ENCODE data around the gene LNP1. TPM values are rescaled to one million over a fixed set of nuclear protein-coding genes. Genes with fewer than 3 reads are reported as not detected.

LNP1 gene
- total and polyA plus RNA-seq, 2 of the 13 experiments (the other 11 are each of a cell fraction or from before 2014, with no cell fraction given), result 3.6 to 7.0 TPM

GRCh38 chr3:100368441-100368840 lies 32.9 kb upstream of the LNP1 start:
- no TSS peak for BruUV-seq (replicated peaks)
- ChIA-PET CTCF (ENCODE audit: low intra/inter-chr PET ratio, low total read pairs) (no interaction called here), POLR2A (no interaction called here)
- no peaks in the 10 kb centered on the region for H3K9me3 ChIP-seq (ENCODE audit: low read length)
- H3K9ac ChIP-seq (ENCODE audit: insufficient read depth, low read depth, low read length), result no peak overlapping the region
- H3K27me3 ChIP-seq (ENCODE audit: control insufficient read depth in 1 of 2, insufficient read depth in 2 of 2, low read length in 2 of 2), result no peaks in the 10 kb centered on the region
- H3K36me3 ChIP-seq (replicated peaks in 1 of 2; ENCODE audit: control insufficient read depth in 1 of 2, insufficient read depth in 2 of 2, low read length in 2 of 2), result peaks cover 11 to 79% of the 10 kb centered on the region in 2 experiments
- intact Hi-C loops (cut with micrococcal nuclease; ENCODE audit: unreplicated experiment), result no loop called here
- FAIRE-seq, result no peak
- in situ Hi-C loops (cut with HindIII; ENCODE audit: extremely low pct_ligation_motif_present, low pct_unique_long_range_greater_than_20kb), result no loop called here
- WGBS (ENCODE audit: low lambda C conversion rate), result 93% methylated on average over 8 of the region's 8 CpGs
- no peak overlapping the region for H3K4me3 ChIP-seq (replicated peaks in 1 of 3; ENCODE audit: insufficient read depth in 1 of 3, low read depth in 2 of 3, low read length in 3 of 3)
- no peak overlapping the region for H3K4me2 ChIP-seq (ENCODE audit: low read depth, low read length)
- H4K20me1 ChIP-seq (ENCODE audit: insufficient read depth, low read length), result no peaks in the 10 kb centered on the region
- TF ChIP-seq ZNF674 (CRISPR knock-in tag; IDR thresholded peaks at IDR 0.05; ENCODE audit: low read depth), result no peak
- TF ChIP-seq ZNF432 (CRISPR knock-in tag; IDR thresholded peaks at IDR 0.05; ENCODE audit: borderline replicate concordance), result no peak
- no peak for TF ChIP-seq NR2F2 (IDR thresholded peaks at IDR 0.05; ENCODE audit: borderline replicate concordance, low read depth)
- TF ChIP-seq HNRNPUL1 (IDR thresholded peaks at IDR 0.05; ENCODE audit: low read depth, low read length), result no peak
- TF ChIP-seq SMC3 (IDR thresholded peaks at IDR 0.05; ENCODE audit: low read length), result no peak
- TF ChIP-seq ZNF761 (CRISPR knock-in tag; conservative IDR thresholded peaks at IDR 0.05), result no peak
- TF ChIP-seq USF2 (IDR thresholded peaks at IDR 0.05; ENCODE audit: low read depth, low read length), result no peak
- no peak for TF ChIP-seq USF2 (CRISPR knock-in tag; IDR thresholded peaks at IDR 0.05; ENCODE audit: borderline replicate concordance)
- no peak for TF ChIP-seq EZH2 (conservative IDR thresholded peaks at IDR 0.05; ENCODE audit: low read depth, low read length)
- TF ChIP-seq PLRG1 (conservative IDR thresholded peaks at IDR 0.05), result no peak
- no peak for TF ChIP-seq MTF2 (CRISPR knock-in tag; IDR thresholded peaks at IDR 0.05; ENCODE audit: borderline replicate concordance)
- no peak overlapping the region for H2AFZ ChIP-seq (ENCODE audit: low read length)
- no peak for DNase-seq (ENCODE audit: low spot score)
- H3K4me1 ChIP-seq (ENCODE audit: insufficient read depth, low read length), result no peaks in the 10 kb centered on the region
- no peak for ATAC-seq
- peaks cover 3% of the 10 kb centered on the region for H3K79me2 ChIP-seq (ENCODE audit: insufficient read depth, low read length)
- no peak overlapping the region for H3K27ac ChIP-seq (ENCODE audit: extremely low read length, insufficient read depth, low read length)
